PFSK-1 (cell line): ENCODE results near the gene GNAS.

Experiments
- FOXP2 ChIP-seq: optimal IDR thresholded peaks from 2 replicates; pipeline ENCODE3; 2011; ENCODE audit warnings: borderline replicate concordance, control low read depth, inconsistent platforms; ENCODE audit not compliant: insufficient read depth; ENCODE audit errors: extremely low read length, extremely low read depth
- POLR2AphosphoS5 ChIP-seq: IDR thresholded peaks from 2 replicates; pipeline ENCODE4 v1.6.1; 2012; ENCODE audit warnings: low read depth, mild to moderate bottlenecking, control low read depth, low read length, moderate library complexity

GRCh38 chr20:58841539-58842264 lies 10.8 kb upstream of the GNAS start:
- TF ChIP-seq FOXP2 (no peak), POLR2AphosphoS5 (no peak)
